Motor neuron (in vitro differentiated cells): ENCODE data around the gene CCDC88C. TPM values are rescaled to one million over a fixed set of nuclear protein-coding genes. Genes with fewer than 3 reads are reported as not detected.

ENCODE experiments used
- ATAC-seq, 8 experiments: fragments of 200-7000 bp; cut with Tn5 transposase; replicated peaks in 6 of 8; 2 replicates each; pipeline ENCODE4 v1.8.0; 2021; ENCODE audit warnings: mild to moderate bottlenecking in 8 of 8, moderate library complexity in 8 of 8
- H3K27ac ChIP-seq, 2 donors: fragments of 250-450 bp; sonication (Bioruptor Pico); 2 replicates each; pipeline ENCODE4 v1.9.0; 2021; ENCODE audit warnings: antibody characterized with exemption in 2 of 2, mild to moderate bottlenecking in 2 of 2, moderate library complexity in 1 of 2
- H3K4me1 ChIP-seq, 2 donors: fragments of 250-450 bp; sonication (Bioruptor Pico); replicated peaks in 1 of 2; 2 replicates each; pipeline ENCODE4 v1.6.1; 2021; ENCODE audit warnings: antibody characterized with exemption in 2 of 2, mild to moderate bottlenecking in 2 of 2, moderate library complexity in 1 of 2
- H3K4me3 ChIP-seq, 5 donors: fragments of 250-450 bp; sonication (Bioruptor Pico); 2 replicates each; pipeline ENCODE4 v1.9.0; 2021; ENCODE audit warnings: antibody characterized with exemption in 5 of 5, mild to moderate bottlenecking in 5 of 5, moderate library complexity in 4 of 5
- WGBS, 10 experiments: fragments of 450-650 bp; shearing (Covaris generic); methylation state at CpG; one replicate each; pipeline ENCODE4 v1.0.0; 2022; 5-methylcytosine and 5-hydroxymethylcytosine counted together
- in situ Hi-C, 9 experiments: fragments of 400-800 bp; cut with MboI; loops; one replicate each; pipeline ENCODE4 v1.15.0; 2021; ENCODE audit warnings: low sequenced_read_pairs in 9 of 9, low pct_unique_long_range_greater_than_20kb in 2 of 9; ENCODE audit not compliant: unreplicated experiment in 9 of 9
- total RNA-seq, 8 experiments: library from RNA; unstranded; fragments of 300-600 nt; gene quantifications; 2 replicates each; pipeline versions ENCODE4 v1.2.3 to v1.2.4, GENCODE V29; 2022

The CCDC88C gene
- total RNA-seq, 8 experiments from 2014 or later = 2.6 to 25.2 (median 10.5) TPM

DNA sequence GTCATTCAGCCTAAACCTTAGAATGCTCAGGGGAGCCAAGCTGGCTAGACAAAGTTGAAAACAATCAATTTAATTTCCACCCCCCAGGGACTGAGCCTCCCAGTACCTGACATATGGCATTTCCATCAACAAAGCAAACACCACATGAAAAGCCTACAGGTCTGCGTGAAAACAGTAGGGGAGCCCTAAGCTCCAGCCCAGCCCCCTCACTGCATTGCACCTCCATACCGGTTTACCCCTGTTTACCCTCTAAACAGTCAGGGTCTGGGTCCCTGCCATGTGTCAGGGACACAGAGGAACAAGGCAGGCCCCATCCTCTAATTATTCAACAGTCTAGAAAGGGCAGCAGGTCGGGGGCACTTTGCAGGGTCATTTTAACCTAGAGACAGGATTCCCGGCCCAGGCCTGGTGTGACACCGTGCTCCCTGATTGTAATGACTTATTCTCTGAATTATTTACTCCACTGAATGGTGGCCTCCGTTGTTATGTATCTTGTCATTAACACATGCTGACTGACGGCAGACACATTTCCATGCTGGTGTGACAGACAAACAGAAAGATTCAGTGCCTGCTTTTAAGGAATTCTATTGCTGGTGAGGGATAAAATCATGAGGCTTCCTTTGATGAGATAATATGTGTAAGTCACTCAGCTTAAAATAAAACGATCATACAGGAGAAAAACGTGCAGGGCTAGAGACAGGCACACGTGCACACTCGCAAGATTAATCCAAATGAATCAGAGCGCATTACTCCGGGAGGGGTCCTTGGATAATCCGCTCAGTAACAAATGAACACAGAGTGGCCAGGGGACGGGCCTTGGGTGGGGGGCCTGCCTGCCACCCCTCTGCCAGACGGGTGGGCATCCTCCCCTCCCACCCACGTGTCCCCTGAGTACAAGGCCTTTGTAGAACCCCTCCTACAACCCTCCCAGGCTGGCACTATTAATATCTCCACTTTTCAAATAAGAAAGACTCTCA lies 23.2 kb downstream of the CCDC88C start:
- ATAC-seq = peak in 1 of 8 experiments; percentile 49
- Histone ChIP-seq H3K4me3 (no peak overlapping the region), H3K27ac (no peak overlapping the region), H3K4me1 (peaks cover 17 to 29% of the 10 kb centered on the region in 2 donors)
- WGBS, 10 experiments = 53 to 100% (median 83%) methylated on average over 1 to 7 of the region's 17 CpGs; no CpG with 5 or more reads in 2 of the 10 experiments
- in situ Hi-C loops = no loop called here

DNA sequence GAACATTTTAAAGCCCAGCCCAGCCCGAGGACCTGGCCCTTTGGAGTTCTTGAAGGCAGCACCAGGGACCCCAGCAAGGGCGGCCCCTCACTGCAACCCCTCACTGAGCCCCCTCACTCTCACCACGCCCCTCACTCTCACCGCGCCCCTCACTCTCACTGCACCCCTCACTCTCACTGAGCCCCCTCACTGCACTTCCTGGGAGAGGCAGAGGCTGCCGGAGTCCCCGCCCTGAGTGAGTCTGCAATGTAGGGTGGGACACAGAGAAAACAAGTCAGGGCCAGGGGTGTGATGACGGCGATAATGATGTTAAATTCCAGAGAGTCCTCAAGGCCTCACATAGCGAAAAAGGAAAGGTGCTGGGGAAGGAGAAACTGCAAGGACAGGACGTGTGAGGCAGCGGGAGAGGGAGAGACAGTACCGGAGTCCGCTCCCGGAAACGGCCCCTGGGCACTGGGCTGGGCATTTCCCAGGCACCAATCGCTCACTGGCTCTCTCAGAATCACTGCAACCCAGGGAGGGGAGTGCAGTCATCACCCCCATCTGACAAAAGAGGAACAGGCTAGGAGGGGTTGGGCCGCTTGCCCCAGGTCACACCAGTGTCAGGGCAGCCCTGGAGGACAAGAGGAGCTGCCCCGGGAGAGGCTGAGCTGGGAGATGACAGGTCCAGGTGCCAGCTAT lies 24.9 kb downstream of the CCDC88C start:
- Histone ChIP-seq H3K4me1 (peaks cover 29 to 44% of the 10 kb centered on the region in 2 donors), H3K4me3 (no peak overlapping the region), H3K27ac (no peak overlapping the region)
- in situ Hi-C loops = no loop called here
- ATAC-seq = peak in 3 of 8 experiments; percentile 7 to 65 (median 64)
- WGBS, 10 experiments = 20 to 90% (median 83%) methylated on average over 1 to 4 of the region's 19 CpGs; no CpG with 5 or more reads in 7 of the 10 experiments

DNA sequence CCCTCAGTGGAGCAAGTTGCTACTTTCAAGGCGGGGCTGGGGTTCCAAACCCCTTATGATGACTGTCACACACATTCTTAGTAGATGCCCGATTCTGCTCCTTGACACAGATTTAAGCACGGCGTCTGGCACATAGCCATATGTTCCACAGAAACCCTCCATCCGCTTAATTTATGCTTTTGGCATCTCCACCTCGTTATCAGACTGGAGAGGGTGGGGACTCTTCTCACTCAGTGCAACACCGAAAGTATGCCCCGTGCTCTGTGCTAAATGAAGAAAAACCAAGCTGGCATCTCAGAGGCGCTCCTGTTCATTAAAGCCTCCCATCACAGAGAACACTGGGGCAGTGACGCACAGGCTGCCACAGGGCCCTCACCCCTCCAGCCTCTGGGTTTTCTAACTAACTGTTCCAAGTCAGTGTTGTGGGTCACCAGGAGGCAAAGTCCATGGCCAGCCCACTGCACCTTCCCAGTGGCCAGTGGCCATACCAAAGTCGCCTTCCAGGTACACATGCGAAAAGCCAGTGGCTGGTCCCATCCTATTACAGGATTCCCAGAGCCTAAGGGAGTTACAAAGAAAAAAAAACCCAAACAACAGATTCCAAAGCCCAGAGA lies 27.3 kb downstream of the CCDC88C start:
- Histone ChIP-seq H3K4me1 (peaks cover 28 to 34% of the 10 kb centered on the region in 2 donors), H3K27ac (no peak overlapping the region), H3K4me3 (no peak overlapping the region)
- 46 to 100% (median 89%) methylated on average over 1 to 11 of the region's 12 CpGs; no CpG with 5 or more reads in 2 of the 10 experiments for WGBS, 10 experiments
- peak in 3 of 8 experiments; percentile 42 to 71 (median 45) for ATAC-seq
- in situ Hi-C loops = no loop called here

DNA sequence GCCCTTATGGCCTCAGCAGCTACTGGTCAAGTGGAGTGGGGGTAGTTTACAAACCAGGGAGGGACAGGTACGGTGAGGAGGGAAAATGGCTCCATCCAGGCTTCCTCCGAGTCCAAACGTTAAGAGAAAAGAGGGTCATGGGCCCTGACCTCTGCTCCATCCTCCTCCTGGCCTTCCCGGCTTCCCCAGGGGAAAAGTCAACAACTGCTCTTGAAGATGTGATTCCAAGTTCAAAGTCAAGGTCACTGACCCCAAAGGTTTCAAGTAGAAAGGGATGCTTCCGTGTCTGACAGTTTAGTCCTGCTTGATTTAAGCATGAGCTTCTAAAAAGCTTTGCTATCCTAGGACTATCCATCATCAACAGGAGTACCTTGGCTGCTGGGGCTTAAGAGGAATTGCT lies 28.5 kb downstream of the CCDC88C start:
- peaks cover 28 to 34% of the 10 kb centered on the region in 2 donors for H3K4me1 ChIP-seq
- no peak for ATAC-seq
- H3K4me3 ChIP-seq = no peak overlapping the region
- 20 to 77% (median 52%) methylated on average over 1 to 5 of the region's 5 CpGs; no CpG with 5 or more reads in 4 of the 10 experiments for WGBS, 10 experiments
- no peak overlapping the region for H3K27ac ChIP-seq
- in situ Hi-C loops = no loop called here

DNA sequence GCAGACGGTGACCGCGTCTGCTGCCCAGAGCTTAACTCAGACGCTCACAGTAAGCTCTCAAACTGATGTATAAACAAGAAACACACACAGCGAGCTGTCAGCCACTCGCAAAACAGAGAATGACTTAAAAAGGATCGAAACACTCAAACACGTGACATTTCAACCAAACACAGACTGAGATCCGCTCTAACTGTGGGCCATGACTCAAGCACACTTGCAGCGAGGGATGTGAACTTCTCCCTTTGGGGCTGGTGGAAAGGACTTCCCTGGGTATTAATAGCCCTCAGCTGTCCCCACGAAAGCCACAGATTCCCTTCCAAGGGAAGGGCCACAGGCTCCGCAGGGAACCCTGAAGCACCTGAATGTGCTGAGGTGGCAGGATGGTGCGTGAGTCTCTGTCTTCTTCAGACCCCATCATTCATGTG lies 29.1 kb downstream of the CCDC88C start:
- WGBS, 10 experiments = 79 to 100% (median 90%) methylated on average over 1 to 10 of the region's 13 CpGs; no CpG with 5 or more reads in 1 of the 10 experiments
- Histone ChIP-seq H3K27ac (no peak overlapping the region), H3K4me1 (peaks cover 28 to 36% of the 10 kb centered on the region in 2 donors), H3K4me3 (no peak overlapping the region)
- in situ Hi-C loops = no loop called here
- ATAC-seq = peak in 2 of 8 experiments; percentile 17 to 42

DNA sequence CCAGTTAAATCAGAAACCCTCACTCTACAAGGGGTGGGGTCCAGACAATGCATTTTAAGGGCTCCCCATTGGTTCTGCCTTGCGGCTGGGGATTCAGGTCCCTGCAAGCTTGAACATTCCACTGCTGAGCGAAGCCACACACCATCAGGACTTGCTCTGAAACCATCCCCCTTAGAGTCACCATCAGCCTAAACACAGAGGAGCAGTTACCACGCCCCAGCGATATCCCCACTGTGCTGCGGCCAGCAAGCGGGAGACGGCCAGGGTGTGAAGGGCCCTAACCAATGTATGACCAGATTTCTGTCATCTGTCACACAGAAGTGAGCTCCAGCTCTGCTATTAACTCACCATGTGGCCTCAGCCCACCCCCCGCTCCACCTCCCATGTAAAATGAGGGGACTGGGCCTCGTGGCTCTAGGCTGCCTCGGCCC lies 29.7 kb downstream of the CCDC88C start:
- 0 to 84% (median 65%) methylated on average over 1 to 10 of the region's 10 CpGs; no CpG with 5 or more reads in 3 of the 10 experiments for WGBS, 10 experiments
- in situ Hi-C loops = no loop called here
- Histone ChIP-seq H3K4me3 (no peak overlapping the region), H3K27ac (no peak overlapping the region), H3K4me1 (peaks cover 28 to 42% of the 10 kb centered on the region in 2 donors)
- ATAC-seq = peak in 5 of 8 experiments; percentile 8 to 66 (median 54)

DNA sequence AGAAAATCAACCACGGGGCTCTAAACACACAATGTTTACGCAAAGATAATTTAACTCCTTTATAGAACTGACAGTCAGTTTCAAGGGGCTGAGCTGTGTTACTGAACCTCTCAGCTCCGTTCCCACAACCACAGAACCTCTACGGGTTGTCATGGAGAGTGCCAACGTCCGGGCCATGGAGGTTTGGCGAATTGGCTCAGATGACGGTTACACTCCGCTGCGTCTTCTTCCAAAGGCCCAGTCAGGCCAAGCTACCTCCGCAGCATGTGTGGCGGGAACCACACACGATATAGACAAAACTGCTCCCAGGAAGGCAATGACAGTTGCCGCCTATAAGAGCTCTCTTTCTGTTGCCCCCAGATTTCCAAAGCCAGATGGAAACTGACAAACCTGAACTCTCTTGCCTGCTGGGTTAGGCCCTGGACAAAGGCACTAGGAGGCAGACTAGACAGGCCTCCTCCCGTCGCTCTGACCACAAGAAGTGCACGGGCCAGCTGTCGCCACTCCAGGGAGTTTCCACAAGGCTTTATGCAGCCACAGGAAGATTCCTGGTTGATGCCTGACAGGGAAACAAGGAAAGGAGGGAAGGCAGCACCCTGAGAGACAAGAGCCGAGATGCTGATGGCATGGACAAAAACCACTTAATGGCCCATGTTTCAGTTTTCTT lies 30.3 kb downstream of the CCDC88C start:
- in situ Hi-C loops = no loop called here
- H3K27ac ChIP-seq = no peak overlapping the region
- WGBS, 10 experiments = 50 to 93% (median 67%) methylated on average over 1 to 14 of the region's 19 CpGs; no CpG with 5 or more reads in 1 of the 10 experiments
- H3K4me1 ChIP-seq = peaks cover 28 to 36% of the 10 kb centered on the region in 2 donors
- no peak overlapping the region for H3K4me3 ChIP-seq
- ATAC-seq = peak; percentile 25 to 83 (median 76)

DNA sequence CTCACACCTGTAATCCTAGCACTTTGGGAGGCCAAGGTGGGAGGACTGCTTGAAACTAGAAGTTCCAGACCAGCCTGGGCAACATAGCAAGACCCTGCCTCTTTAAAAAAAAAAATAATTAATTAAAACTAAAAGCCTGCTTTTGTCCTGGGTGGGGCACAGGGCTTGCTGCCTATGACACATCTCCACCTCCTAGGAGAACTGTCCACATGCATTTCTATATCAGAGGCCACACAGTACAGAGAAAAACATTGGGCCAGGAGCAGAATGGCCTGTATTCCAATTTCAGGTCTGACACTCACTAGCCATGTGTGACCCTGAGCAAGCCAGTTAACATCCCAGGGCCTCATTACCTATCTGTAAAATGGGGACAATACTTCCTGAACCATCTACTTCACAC lies 31.9 kb downstream of the CCDC88C start:
- peak in 3 of 8 experiments; percentile 24 to 82 (median 70) for ATAC-seq
- in situ Hi-C loops = no loop called here
- no peak overlapping the region for H3K27ac ChIP-seq
- peaks cover 27 to 37% of the 10 kb centered on the region in 2 donors for H3K4me1 ChIP-seq
- no peak overlapping the region for H3K4me3 ChIP-seq

DNA sequence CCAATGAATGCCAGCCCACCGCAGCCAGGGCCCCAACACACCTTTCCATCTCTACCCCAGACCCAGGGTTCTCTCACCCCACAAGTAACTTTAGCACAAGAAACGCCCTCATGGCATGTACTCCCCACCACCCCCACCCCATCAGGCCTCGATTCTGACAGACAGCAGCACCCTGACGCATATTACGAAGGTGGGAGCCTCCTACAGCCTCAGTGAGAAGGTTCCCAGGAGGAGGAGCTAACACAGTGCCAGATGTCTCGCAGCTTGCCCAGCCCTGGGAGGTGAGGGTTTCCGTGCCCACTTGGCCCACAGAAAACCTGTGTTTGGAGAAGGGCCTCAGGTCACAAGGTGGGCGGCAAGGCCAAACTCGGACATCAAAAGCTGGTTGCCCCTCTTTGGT lies 32.4 kb downstream of the CCDC88C start:
- no peak for ATAC-seq
- Histone ChIP-seq H3K4me3 (no peak overlapping the region), H3K4me1 (peaks cover 32 to 41% of the 10 kb centered on the region in 2 donors), H3K27ac (no peak overlapping the region)
- in situ Hi-C loops = no loop called here
- 83 to 100% (median 98%) methylated on average over 1 to 4 of the region's 9 CpGs; no CpG with 5 or more reads in 6 of the 10 experiments for whole genome bisulfite sequencing, 10 experiments

DNA sequence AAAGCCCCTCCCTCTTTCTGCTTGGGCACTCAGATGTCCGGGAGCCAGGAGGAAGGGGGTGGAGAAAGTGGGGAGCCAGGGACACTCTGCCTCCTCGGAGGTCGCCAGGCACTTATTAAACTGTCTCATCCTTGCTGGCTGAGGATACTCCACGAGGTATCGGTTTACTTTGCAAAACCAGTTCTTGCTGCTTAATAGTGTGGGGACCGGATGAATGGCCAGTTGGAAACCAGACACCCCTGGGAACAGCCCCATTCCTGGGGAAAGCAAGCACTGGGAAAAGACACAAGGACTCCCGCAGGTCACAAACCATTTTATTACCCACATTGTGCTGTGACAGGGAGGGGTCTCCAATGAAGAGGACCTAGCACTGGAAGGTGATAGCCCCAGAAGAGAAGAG lies 34.2 kb downstream of the CCDC88C start:
- H3K4me1 ChIP-seq = peaks cover 23 to 30% of the 10 kb centered on the region in 2 donors
- no peak for ATAC-seq
- 40 to 100% (median 66%) methylated on average over 1 to 7 of the region's 7 CpGs; no CpG with 5 or more reads in 3 of the 10 experiments for WGBS, 10 experiments
- H3K4me3 ChIP-seq = no peak overlapping the region
- no peak overlapping the region for H3K27ac ChIP-seq
- in situ Hi-C loops = no loop called here

DNA sequence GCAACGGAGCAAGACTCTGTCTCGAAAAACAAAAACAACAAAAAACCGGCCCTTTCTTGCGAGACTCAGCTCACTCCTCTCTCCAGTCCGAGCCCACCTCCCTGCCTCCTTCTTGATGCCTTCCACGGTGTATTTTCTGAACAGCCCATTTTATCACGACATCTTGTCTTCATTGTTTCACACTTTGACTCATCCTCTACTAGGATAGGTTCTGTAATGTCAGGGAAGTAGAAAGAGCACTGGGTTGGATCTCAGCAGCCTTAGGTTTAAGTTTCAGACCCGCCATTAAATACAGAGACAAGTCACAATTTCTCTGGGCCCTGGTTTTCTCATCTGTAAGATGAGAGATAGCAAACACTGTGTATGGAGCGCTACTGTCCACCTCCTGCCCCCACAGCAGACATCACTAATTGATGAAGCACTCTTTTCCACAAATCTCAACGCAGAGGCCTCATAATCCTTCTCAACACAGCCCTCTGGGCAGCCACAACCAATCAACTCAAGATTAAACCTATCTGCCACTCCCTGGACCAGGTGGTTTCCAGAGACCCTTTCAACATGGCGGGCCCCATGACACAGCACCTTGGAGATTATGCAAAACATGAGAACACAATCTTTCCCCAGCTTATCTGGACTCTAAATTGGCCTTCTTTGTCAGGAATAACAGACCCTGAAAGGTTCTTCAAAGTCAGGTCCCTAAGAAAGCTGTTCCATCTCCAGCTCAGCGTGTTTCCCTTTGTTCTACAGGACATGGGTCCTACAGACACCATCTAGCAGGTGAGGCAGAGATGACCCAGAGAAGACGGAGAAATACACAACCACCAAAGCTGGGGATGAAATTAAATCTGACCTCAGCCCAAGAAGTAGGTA lies 35.6 kb downstream of the CCDC88C start:
- 56 to 100% (median 87%) methylated on average over 2 to 13 of the region's 13 CpGs for WGBS, 10 experiments
- Histone ChIP-seq H3K4me1 (peaks cover 23 to 27% of the 10 kb centered on the region in 2 donors), H3K27ac (no peak overlapping the region), H3K4me3 (no peak overlapping the region)
- ATAC-seq = no peak
- in situ Hi-C loops = no loop called here
